GM12878 (cell line): Measurements from ENCODE around the gene SEL1L3. TPM values are rescaled to one million over a fixed set of nuclear protein-coding genes. Genes with fewer than 3 reads are reported as not detected.
A peak's percentile ranks its signal among the peaks of the same experiment; 100 is the strongest.

Experiments
- BMI1 ChIP-seq: fragments of 450-650 bp; IDR thresholded peaks from 2 replicates; pipeline ENCODE4 v1.6.1; 2016; ENCODE audit warnings: mild to moderate bottlenecking, moderate library complexity, borderline replicate concordance
- CREB1 ChIP-seq: IDR thresholded peaks from 2 replicates; pipeline ENCODE4 v1.6.1; 2012; ENCODE audit warnings: low read depth, mild to moderate bottlenecking, inconsistent platforms
- ELK1 ChIP-seq: IDR thresholded peaks from 2 replicates; pipeline ENCODE4 v1.6.1; 2012; ENCODE audit warnings: low read depth, low read length, improper control_type of control experiment
- FOXK2 ChIP-seq: fragments of 450-650 bp; IDR thresholded peaks from 2 replicates; pipeline ENCODE4 v1.6.1; 2017; ENCODE audit warnings: mild to moderate bottlenecking, moderate library complexity
- IRF3 ChIP-seq: fragments of 450-650 bp; IDR thresholded peaks from 2 replicates; pipeline ENCODE4 v1.6.1; 2014; ENCODE audit warnings: mild to moderate bottlenecking
- MEF2A ChIP-seq: IDR thresholded peaks from 2 replicates; pipeline ENCODE4 v1.6.1; 2011; ENCODE audit warnings: low read depth, mild to moderate bottlenecking, low read length, moderate library complexity; ENCODE audit not compliant: insufficient read depth
- MXI1 ChIP-seq: fragments of 150-350 bp; IDR thresholded peaks from 2 replicates; pipeline ENCODE4 v1.6.1; 2011; ENCODE audit warnings: low read depth, mild to moderate bottlenecking, inconsistent platforms, low read length, improper control_type of control experiment
- NRF1 ChIP-seq: conservative IDR thresholded peaks from 2 replicates; pipeline ENCODE4 v1.6.1; 2011; ENCODE audit warnings: mild to moderate bottlenecking, low read depth, low read length, improper control_type of control experiment
- POLR2AphosphoS2 ChIP-seq: IDR thresholded peaks from 2 replicates; pipeline ENCODE4 v1.6.1; 2011; ENCODE audit warnings: low read depth, mild to moderate bottlenecking, low read length, improper control_type of control experiment, moderate library complexity
- PRDM15 ChIP-seq: fragments of 450-650 bp; formaldehyde crosslinking; IDR thresholded peaks from 2 replicates; pipeline ENCODE4 v1.4.0; 2020; ENCODE audit warnings: mild to moderate bottlenecking, moderate library complexity
- RBBP5 ChIP-seq: fragments of 200-600 bp; sonication (generic); conservative IDR thresholded peaks from 2 replicates; pipeline ENCODE4 v1.6.1; 2016
- RUNX3 ChIP-seq: IDR thresholded peaks from 2 replicates; pipeline ENCODE4 v1.6.1; 2012; ENCODE audit warnings: low read length, inconsistent platforms
- SMAD5 ChIP-seq: IDR thresholded peaks from 2 replicates; pipeline ENCODE4 v1.6.1; 2016; ENCODE audit warnings: antibody characterized with exemption, low read depth
- SP1 ChIP-seq: IDR thresholded peaks from one replicate; pipeline ENCODE4 v1.6.1; 2011; ENCODE audit warnings: low read depth, low read length
- STAT3 ChIP-seq: IDR thresholded peaks from 2 replicates; pipeline ENCODE4 v1.6.1; 2011; ENCODE audit warnings: low read depth, low read length, improper control_type of control experiment
- SUZ12 ChIP-seq: fragments of 200-600 bp; sonication (generic); IDR thresholded peaks from one replicate; pipeline ENCODE4 v1.6.1; 2018; ENCODE audit warnings: antibody characterized with exemption, mild to moderate bottlenecking; ENCODE audit not compliant: unreplicated experiment
- TAF1 ChIP-seq: IDR thresholded peaks from 2 replicates; pipeline ENCODE4 v1.6.1; 2011; ENCODE audit warnings: mild to moderate bottlenecking, low read depth, low read length, borderline replicate concordance
- TCF3 ChIP-seq: IDR thresholded peaks from 2 replicates; pipeline ENCODE4 v1.6.1; 2012; ENCODE audit warnings: low read depth, mild to moderate bottlenecking, low read length, borderline replicate concordance; ENCODE audit not compliant: insufficient read depth
- TCF7 ChIP-seq: IDR thresholded peaks from 2 replicates; pipeline ENCODE4 v1.6.1; 2014; ENCODE audit warnings: antibody characterized with exemption, borderline replicate concordance
- ZBED1 ChIP-seq: IDR thresholded peaks from 2 replicates; pipeline ENCODE4 v1.6.1; 2016; ENCODE audit warnings: borderline replicate concordance
- ZBTB33 ChIP-seq: fragments of 450-650 bp; IDR thresholded peaks from 2 replicates; pipeline ENCODE4 v1.6.1; 2017; ENCODE audit warnings: mild to moderate bottlenecking
- ZNF24 ChIP-seq: fragments of 450-650 bp; IDR thresholded peaks from 2 replicates; pipeline ENCODE4 v1.6.1; 2017; ENCODE audit warnings: antibody characterized with exemption, mild to moderate bottlenecking
- polyA plus RNA-seq, 11 experiments: library from polyadenylated mRNA; depleted of rRNA in 4 of 11; unstranded in 6 of 11; stranded (reverse) in 5 of 11; fragments of >200 nt; fragmentation: Nextera tagmentation in 4 of 11; fragmentation: Illumina TruSeq in 1 of 11; extraction: Ambion mirVana in 4 of 11; extraction: Trizol in 1 of 11; gene quantifications; 1 replicate in 1 of 11; 2 replicates in 10 of 11; pipeline versions ENCODE4 v1.2.1 to v1.2.3, GENCODE V29; 2011 to 2016; ENCODE audit warnings: inconsistent platforms in 2 of 11, missing spikeins in 2 of 11, low read depth in 1 of 11
- total RNA-seq, 4 experiments: library from RNA; depleted of rRNA in 3 of 4; stranded (reverse); fragments of >200 nt in 3 of 4; fragmentation: Illumina TruSeq in 1 of 4; extraction: Trizol in 1 of 4; gene quantifications; 2 replicates each; pipeline versions ENCODE4 v1.2.1 to v1.2.3, GENCODE V29; 2013 to 2021

The SEL1L3 gene
- total and polyA plus RNA-seq, 10 of the 15 experiments (the other 5 are each of a cell fraction or from before 2014, with no cell fraction given): 20.4 to 82.2 (median 47.3) TPM

- no peak for TF ChIP-seq TCF7
- peak; percentile 58; the same call in 1 of the 2 replicates for TF ChIP-seq CREB1
- no peak for TF ChIP-seq SMAD5
- no peak for TF ChIP-seq IRF3
- no peak for TF ChIP-seq PRDM15
- no peak for TF ChIP-seq STAT3
- peak; percentile 56; the same call in 1 of the 2 replicates for TF ChIP-seq ZBED1
- TF ChIP-seq BMI1: peak; percentile 81
- no peak for TF ChIP-seq RBBP5
- peak; percentile 82; the same call in 1 of the 2 replicates for TF ChIP-seq ZNF24
- peak; percentile 36 for TF ChIP-seq SP1
- 0 out of 2 replicates have a peak, but pooled peaks have one; percentile 19 for TF ChIP-seq TAF1
- peak; percentile 83 for TF ChIP-seq RUNX3
- TF ChIP-seq ZBTB33: no peak
- TF ChIP-seq SUZ12: no peak
- no peak for TF ChIP-seq POLR2AphosphoS2
- TF ChIP-seq TCF3: peak; percentile 92
- TF ChIP-seq NRF1: no peak
- 0 out of 2 replicates have a peak, but pooled peaks have one; percentile 27 for TF ChIP-seq MXI1
- TF ChIP-seq FOXK2: no peak
- TF ChIP-seq ELK1: no peak
- peak; percentile 90 for TF ChIP-seq MEF2A
Measured at GRCh38 chr4:25875281-25875745, 12.5 kb upstream of the SEL1L3 start (continued).
